NCI-H524 treated with DMSO at 0.1 percent for 48 hours (cell line): ENCODE data around the gene WASHC4.

Experiments used
- DNase-seq: peaks from one replicate; lab custom pipeline; 2025; lab: John Stamatoyannopoulos, UW

The WASHC4 gene

DNA sequence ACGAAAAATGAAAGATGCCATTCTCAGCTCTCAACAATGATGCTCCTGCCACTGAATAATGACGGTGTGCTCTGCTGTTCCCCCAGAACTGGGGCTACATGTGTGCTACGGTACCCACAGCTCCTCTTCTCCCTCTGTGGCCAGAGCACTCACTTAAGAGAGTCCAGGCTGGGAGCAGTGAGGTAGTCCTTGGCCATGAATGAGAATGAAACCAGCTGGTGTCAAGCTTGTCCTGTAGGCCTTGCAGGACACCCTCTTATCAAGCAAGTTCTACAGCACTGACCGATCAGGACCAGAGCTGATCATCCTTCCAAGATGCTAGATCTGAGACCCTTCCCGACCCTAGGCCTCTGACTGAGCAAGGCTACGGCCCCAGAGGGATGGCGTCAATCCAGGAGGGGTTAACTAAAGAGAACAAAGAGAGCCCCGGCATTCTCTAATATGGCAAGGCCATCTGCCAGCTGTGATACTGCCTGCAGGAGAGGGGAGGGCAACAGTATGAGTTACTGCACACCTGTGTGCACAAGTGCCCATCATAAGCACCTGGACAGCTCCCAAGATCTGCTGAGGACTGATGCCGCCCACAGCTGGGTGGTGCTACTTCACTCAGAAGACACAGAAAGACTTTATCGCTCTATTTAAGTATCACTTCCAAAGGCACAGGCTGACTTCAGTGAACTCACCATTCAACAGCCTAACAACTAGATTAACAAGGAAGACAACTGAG, 98.0 kb downstream of the WASHC4 start:
- no peak for DNase-seq

DNA sequence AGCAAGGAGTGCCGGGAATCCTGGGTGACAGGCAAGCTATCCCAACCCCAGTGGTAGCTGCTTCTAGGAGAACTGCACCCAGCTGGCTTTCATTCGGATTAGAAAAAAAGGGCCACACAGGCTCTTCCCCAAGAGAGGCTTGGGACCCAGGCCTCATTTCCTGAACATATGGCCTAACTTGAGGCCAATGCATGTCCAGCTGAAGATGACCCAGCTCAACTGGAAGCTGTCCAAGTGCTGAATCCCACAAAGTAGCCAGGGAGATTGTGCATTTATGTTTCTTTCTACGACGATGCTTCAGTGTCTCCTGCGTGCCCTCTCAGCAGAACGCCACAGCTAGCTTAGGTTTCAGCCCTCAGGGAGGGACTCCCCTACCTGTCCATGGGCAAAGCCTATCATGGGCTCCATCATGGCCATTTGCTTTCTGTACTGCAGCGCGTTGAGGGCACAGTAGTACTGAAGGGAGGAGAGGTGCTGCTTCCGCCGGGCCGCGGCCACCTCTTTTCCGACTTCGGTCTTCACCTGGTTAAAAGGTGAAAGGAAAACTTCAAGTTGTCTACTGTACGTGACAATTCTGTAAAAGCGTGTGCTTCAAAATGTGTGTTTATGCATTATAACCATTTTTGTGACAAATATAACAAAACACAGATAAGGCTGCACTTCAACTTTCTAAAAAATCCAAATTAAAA, 99.3 kb downstream of the WASHC4 start:
- DNase-seq, result no peak

DNA sequence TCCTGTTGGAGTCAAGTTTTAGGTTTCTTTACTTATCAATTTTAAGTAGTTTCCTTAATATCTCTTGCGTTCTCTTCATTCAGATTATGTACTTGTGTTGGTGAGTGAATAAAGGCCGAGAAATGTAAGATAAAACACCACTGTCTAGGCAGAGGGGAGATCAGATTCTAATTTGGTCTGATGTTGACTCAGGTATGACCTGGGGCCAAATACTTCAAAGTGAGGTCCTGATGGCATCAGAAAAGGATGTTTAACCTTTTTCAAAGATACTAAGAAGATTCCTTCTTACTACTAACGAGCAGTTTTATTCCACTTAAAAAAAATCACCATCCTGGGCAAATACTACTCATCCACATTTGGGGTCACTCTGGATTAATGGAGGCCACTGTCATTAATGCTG, 101.6 kb downstream of the WASHC4 start:
- DNase-seq, result no peak

DNA sequence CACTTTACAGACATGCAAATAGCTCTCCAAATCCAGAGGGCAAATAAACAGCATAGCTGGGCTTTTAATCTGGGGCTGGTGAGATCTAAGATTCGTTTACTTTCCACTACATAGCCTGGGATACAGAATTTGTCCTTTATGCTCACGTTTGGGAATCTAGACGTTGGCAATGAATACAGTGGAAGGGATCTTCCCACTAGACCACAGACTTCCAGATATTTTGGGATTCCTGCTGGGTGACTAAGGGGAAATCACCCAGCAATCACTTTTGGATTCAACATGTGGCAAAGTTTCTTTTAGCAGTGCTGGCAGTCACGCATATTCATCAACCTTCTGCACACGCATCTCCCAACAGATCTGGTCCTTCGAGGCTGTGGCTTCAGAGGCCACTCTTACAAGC, 104.9 kb downstream of the WASHC4 start:
- DNase-seq, result no peak

DNA sequence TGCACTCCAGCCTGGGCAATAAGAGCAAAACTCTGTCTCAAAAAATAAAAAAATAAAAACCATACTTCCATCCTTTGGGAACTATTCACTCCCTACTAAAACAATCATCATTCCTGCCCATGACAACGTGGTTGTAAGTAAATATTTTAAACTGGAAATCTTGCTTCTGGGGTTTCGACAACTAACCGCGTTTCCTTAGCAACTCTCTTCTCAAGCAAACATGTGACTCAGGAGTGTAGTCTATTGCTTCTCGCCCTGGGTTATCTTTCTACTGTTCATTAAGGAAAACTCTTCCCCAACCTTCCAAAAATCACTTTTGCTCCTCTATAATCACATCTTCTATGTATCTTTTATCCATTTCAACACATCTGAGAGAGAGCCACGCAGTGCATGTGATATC, 106.6 kb downstream of the WASHC4 start:
- DNase-seq, result no peak

DNA sequence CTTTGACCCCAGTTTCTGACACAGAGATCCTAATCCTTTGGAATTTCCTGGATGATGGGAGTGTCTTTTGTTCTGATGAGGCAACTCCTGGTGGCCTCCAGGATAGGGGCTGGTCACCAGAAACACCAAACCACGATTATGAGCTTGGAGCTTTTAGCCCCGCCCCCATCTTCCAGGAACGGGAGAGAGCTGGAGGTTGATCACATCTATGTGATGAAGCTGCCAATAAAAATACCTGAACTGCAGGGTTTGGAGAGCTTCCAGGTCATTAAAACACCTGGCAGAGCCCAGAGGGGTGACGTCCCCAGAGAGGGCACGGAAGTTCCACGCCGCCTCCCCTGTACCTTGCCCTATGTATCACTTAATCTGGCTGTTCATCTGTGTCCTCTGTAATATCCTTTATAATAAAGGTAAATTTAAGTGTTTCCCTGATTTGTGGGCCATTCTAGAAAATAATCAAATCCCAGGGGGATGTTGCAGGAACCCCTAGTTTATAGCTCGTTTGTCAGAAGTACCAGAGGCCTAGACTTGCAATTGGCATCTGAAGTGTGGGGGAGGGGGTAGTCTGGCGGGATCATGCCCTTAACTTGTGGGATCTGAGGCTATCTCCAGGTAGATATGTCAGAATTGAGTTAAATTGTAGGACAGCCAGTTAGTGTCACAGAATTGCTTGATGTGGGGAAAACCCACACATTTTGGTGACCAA, 107.3 kb downstream of the WASHC4 start:
- no peak for DNase-seq

- no peak for DNase-seq
Measured at GRCh38 chr12:105218434-105218833, 110.9 kb downstream of the WASHC4 start.
